MG63 (cell line): ENCODE data around the gene ACSL1. TPM values are rescaled to one million over a fixed set of nuclear protein-coding genes. Genes with fewer than 3 reads are reported as not detected.
"Not testable (repeated sequence)": the region's sequence is repeated elsewhere in the genome, so short reads cannot be mapped to it uniquely, and the experiment has no call there.

Experiments
- DNase-seq: peaks from one replicate; pipeline ENCODE4 v3.0.0-alpha.2; 2020
- H3K27me3 ChIP-seq: fragments of 250-450 bp; sonication (Bioruptor Pico); 2 replicates; pipeline ENCODE4 v1.5.1; 2020; ENCODE audit warnings: mild to moderate bottlenecking, moderate library complexity
- H3K36me3 ChIP-seq: fragments of 250-450 bp; sonication (Bioruptor Pico); 2 replicates; pipeline ENCODE4 v1.5.1; 2020; ENCODE audit warnings: mild to moderate bottlenecking, moderate library complexity
- H3K4me3 ChIP-seq: fragments of 250-450 bp; sonication (Bioruptor Pico); 2 replicates; pipeline ENCODE4 v1.5.1; 2020; ENCODE audit warnings: mild to moderate bottlenecking, moderate library complexity
- H3K9me3 ChIP-seq: fragments of 250-450 bp; sonication (Bioruptor Pico); 2 replicates; pipeline ENCODE4 v1.5.1; 2020; ENCODE audit warnings: mild to moderate bottlenecking, moderate library complexity
- total RNA-seq: library from RNA; depleted of rRNA; stranded (reverse); fragments of >200 nt; shearing (Covaris generic); gene quantifications from 2 replicates; pipeline ENCODE4 v1.2.3, GENCODE V29; 2014; ENCODE audit warnings: low replicate concordance

ACSL1 gene
- total RNA-seq, 1 experiment from 2014 or later = 20.5 TPM

GRCh38 chr4:184782731-184783373 lies 42.9 kb downstream of the ACSL1 start:
- no peaks in the 10 kb centered on the region for H3K27me3 ChIP-seq
- DNase-seq = no peak
- H3K4me3 ChIP-seq = no peak overlapping the region
- no peaks in the 10 kb centered on the region for H3K36me3 ChIP-seq
- H3K9me3 ChIP-seq = no peaks in the 10 kb centered on the region; the same call in 1 of the 2 replicates

- H3K36me3 ChIP-seq, H3K9me3 ChIP-seq, H3K4me3 ChIP-seq, H3K27me3 ChIP-seq, DNase-seq: not testable (repeated sequence)
Observed at GRCh38 chr4:184779160-184779559, 46.6 kb downstream of the ACSL1 start.

- H3K4me3 ChIP-seq = no peak overlapping the region
- H3K36me3 ChIP-seq = no peaks in the 10 kb centered on the region
- H3K27me3 ChIP-seq = no peaks in the 10 kb centered on the region
- no peaks in the 10 kb centered on the region; the same call in 1 of the 2 replicates for H3K9me3 ChIP-seq
- DNase-seq = no peak
Observed at GRCh38 chr4:184778325-184778724, 47.4 kb downstream of the ACSL1 start.

GRCh38 chr4:184776821-184777220 lies 48.9 kb downstream of the ACSL1 start:
- DNase-seq = no peak
- no peak overlapping the region for H3K4me3 ChIP-seq

GRCh38 chr4:184775854-184776555 lies 49.8 kb downstream of the ACSL1 start:
- Histone ChIP-seq H3K27me3 (no peaks in the 10 kb centered on the region), H3K36me3 (no peaks in the 10 kb centered on the region)
- no peak for DNase-seq

More at GRCh38 chr4:184776821-184777220, 48.9 kb downstream of the ACSL1 start:
- H3K9me3 ChIP-seq = no peaks in the 10 kb centered on the region; the same call in 1 of the 2 replicates
- no peaks in the 10 kb centered on the region for H3K36me3 ChIP-seq
- no peaks in the 10 kb centered on the region for H3K27me3 ChIP-seq

GRCh38 chr4:184774152-184774551 lies 51.6 kb downstream of the ACSL1 start:
- Histone ChIP-seq H3K4me3 (no peak overlapping the region), H3K36me3 (no peaks in the 10 kb centered on the region), H3K9me3 (no peaks in the 10 kb centered on the region), H3K27me3 (no peaks in the 10 kb centered on the region)
- no peak for DNase-seq

More at GRCh38 chr4:184775854-184776555, 49.8 kb downstream of the ACSL1 start:
- H3K4me3 ChIP-seq = no peak overlapping the region
- no peaks in the 10 kb centered on the region; the same call in 1 of the 2 replicates for H3K9me3 ChIP-seq

- Histone ChIP-seq H3K9me3 (no peaks in the 10 kb centered on the region), H3K27me3 (no peaks in the 10 kb centered on the region), H3K36me3 (no peaks in the 10 kb centered on the region), H3K4me3 (no peak overlapping the region)
- no peak for DNase-seq
Observed at GRCh38 chr4:184771416-184771815, 54.4 kb downstream of the ACSL1 start.

GRCh38 chr4:184769141-184769765 lies 56.5 kb downstream of the ACSL1 start:
- H3K9me3 ChIP-seq = no peaks in the 10 kb centered on the region
- no peaks in the 10 kb centered on the region for H3K36me3 ChIP-seq
- no peak for DNase-seq
- no peaks in the 10 kb centered on the region for H3K27me3 ChIP-seq
- no peak overlapping the region for H3K4me3 ChIP-seq

- Histone ChIP-seq H3K36me3 (no peaks in the 10 kb centered on the region), H3K4me3 (no peak overlapping the region), H3K27me3 (no peaks in the 10 kb centered on the region), H3K9me3 (no peaks in the 10 kb centered on the region)
- no peak for DNase-seq
Observed at GRCh38 chr4:184768296-184768695, 57.5 kb downstream of the ACSL1 start.

GRCh38 chr4:184766446-184766845 lies 59.3 kb downstream of the ACSL1 start:
- no peak overlapping the region for H3K4me3 ChIP-seq
- no peak for DNase-seq
- no peaks in the 10 kb centered on the region for H3K36me3 ChIP-seq
- no peaks in the 10 kb centered on the region for H3K27me3 ChIP-seq
- H3K9me3 ChIP-seq = no peaks in the 10 kb centered on the region

GRCh38 chr4:184765473-184766340 lies 60.1 kb downstream of the ACSL1 start:
- H3K27me3 ChIP-seq = no peaks in the 10 kb centered on the region

GRCh38 chr4:184764601-184765000 lies 61.2 kb downstream of the ACSL1 start:
- no peaks in the 10 kb centered on the region for H3K9me3 ChIP-seq
- no peaks in the 10 kb centered on the region for H3K27me3 ChIP-seq
- DNase-seq = no peak
- H3K4me3 ChIP-seq = no peak overlapping the region
- H3K36me3 ChIP-seq = no peaks in the 10 kb centered on the region

More at GRCh38 chr4:184765473-184766340, 60.1 kb downstream of the ACSL1 start:
- H3K36me3 ChIP-seq = no peaks in the 10 kb centered on the region
- no peak overlapping the region for H3K4me3 ChIP-seq
- no peaks in the 10 kb centered on the region for H3K9me3 ChIP-seq
- no peak for DNase-seq

- Histone ChIP-seq H3K27me3 (no peaks in the 10 kb centered on the region), H3K4me3 (no peak overlapping the region), H3K9me3 (no peaks in the 10 kb centered on the region), H3K36me3 (no peaks in the 10 kb centered on the region)
- DNase-seq = no peak
Observed at GRCh38 chr4:184763150-184763780, 62.5 kb downstream of the ACSL1 start.

- Histone ChIP-seq H3K27me3 (no peaks in the 10 kb centered on the region), H3K36me3 (no peaks in the 10 kb centered on the region), H3K4me3 (no peak overlapping the region), H3K9me3 (no peaks in the 10 kb centered on the region)
- DNase-seq = no peak
Observed at GRCh38 chr4:184762100-184762499, 63.7 kb downstream of the ACSL1 start.

GRCh38 chr4:184760681-184761080 lies 65.1 kb downstream of the ACSL1 start:
- DNase-seq = no peak
- H3K36me3 ChIP-seq = no peaks in the 10 kb centered on the region
- H3K4me3 ChIP-seq = no peak overlapping the region

GRCh38 chr4:184757810-184758209 lies 68.0 kb downstream of the ACSL1 start:
- Histone ChIP-seq H3K27me3 (no peaks in the 10 kb centered on the region), H3K9me3 (no peaks in the 10 kb centered on the region), H3K36me3 (no peaks in the 10 kb centered on the region), H3K4me3 (no peak overlapping the region)
- DNase-seq = no peak

More at GRCh38 chr4:184760681-184761080, 65.1 kb downstream of the ACSL1 start:
- Histone ChIP-seq H3K9me3 (no peaks in the 10 kb centered on the region), H3K27me3 (no peaks in the 10 kb centered on the region)
